Esophagus squamous epithelium (tissue), 5 donors: ENCODE measurements around the gene CDC42BPG. TPM values are rescaled to one million over a fixed set of nuclear protein-coding genes. Genes with fewer than 3 reads are reported as not detected.

Source experiments
- DNase-seq: peaks from one replicate; lab custom pipeline; 2025; lab: John Stamatoyannopoulos, UW
- H3K27ac ChIP-seq, 4 donors: fragments of 200-600 bp; sonication (generic); one replicate each; pipeline ENCODE4 v1.5.1; 2016 to 2019; ENCODE audit warnings: mild to moderate bottlenecking in 1 of 4
- H3K27me3 ChIP-seq, 4 donors: fragments of 200-600 bp; sonication (generic); 1 replicate in 3 of 4; 2 replicates in 1 of 4; pipeline versions ENCODE4 v1.5.1 to v1.6.0; 2017 to 2021; ENCODE audit warnings: antibody characterized with exemption in 1 of 4
- H3K36me3 ChIP-seq, 3 donors: fragments of 200-600 bp; sonication (generic); one replicate each; pipeline ENCODE4 v1.5.1; 2016 to 2019
- H3K4me1 ChIP-seq, 3 donors: fragments of 200-600 bp; sonication (generic); one replicate each; pipeline ENCODE4 v1.5.1; 2017 to 2019
- H3K4me3 ChIP-seq, 4 donors: fragments of 200-600 bp; sonication (generic); 1 replicate in 3 of 4; 2 replicates in 1 of 4; pipeline ENCODE4 v1.5.1; 2016 to 2019; ENCODE audit warnings: mild to moderate bottlenecking in 2 of 4, moderate library complexity in 1 of 4
- H3K9me3 ChIP-seq, 3 donors: fragments of 200-600 bp; sonication (generic); one replicate each; pipeline ENCODE4 v1.5.1; 2016 to 2019
- CTCF ChIP-seq, 6 experiments: fragments of 450-650 bp in 4 of 6; fragments of 200-600 bp in 2 of 6; sonication (generic) in 2 of 6; IDR thresholded peaks; one replicate each; pipeline ENCODE4 v1.5.1; 2016 to 2019; ENCODE audit warnings: antibody characterized with exemption in 6 of 6, mild to moderate bottlenecking in 4 of 6, moderate library complexity in 4 of 6
- POLR2A ChIP-seq, 4 donors: fragments of 450-650 bp; IDR thresholded peaks; one replicate each; pipeline ENCODE4 v1.6.1; 2017; ENCODE audit warnings: antibody characterized with exemption in 4 of 4, mild to moderate bottlenecking in 4 of 4, moderate library complexity in 3 of 4
- WGBS, 2 donors: methylation state at CpG; one replicate each; pipeline ENCODE4 v1.1.5; 2018; 5-methylcytosine and 5-hydroxymethylcytosine counted together
- intact Hi-C: fragments of 100-400 bp; cut with DNase I; formaldehyde crosslinking; loops from one replicate; pipeline ENCODE4 v1.15.0; 2022
- total RNA-seq, 4 donors: library from RNA; depleted of rRNA; stranded (reverse); fragments of >200 nt; gene quantifications; one replicate each; pipeline ENCODE4 v1.1.0, GENCODE V29; 2016
- donor health status: DM: yes; HTN: yes; CAD: no.

Gene CDC42BPG
- total RNA-seq, 4 donors from 2014 or later = 16.4 to 48.5 (median 25.0) TPM

DNA sequence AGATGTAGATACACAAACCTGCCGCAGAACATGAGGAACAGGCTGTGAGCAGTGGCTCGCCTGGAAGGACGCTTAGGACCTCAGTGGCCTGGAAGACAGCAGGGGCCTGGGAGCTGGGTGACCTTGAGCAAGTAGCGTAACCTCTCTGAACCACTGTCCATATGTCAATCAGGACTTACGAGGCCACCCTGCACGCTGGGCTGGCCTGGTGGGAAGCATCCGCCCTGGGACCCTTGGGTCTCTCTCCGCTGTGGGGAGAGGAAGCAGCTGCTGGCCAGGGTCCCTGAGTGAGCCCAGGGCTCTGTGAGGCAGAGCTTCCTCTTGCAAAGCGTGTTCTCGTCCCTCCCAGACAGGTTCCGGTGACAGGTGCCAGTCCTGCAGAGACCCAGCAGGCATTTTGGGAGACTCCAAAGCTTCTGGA lies 48.0 kb upstream of the CDC42BPG start:
- Histone ChIP-seq H3K27ac (no peak overlapping the region), H3K9me3 (no peaks in the 10 kb centered on the region), H3K36me3 (peaks cover under 1 to 30% (median 10%) of the 10 kb centered on the region in 3 donors), H3K4me3 (no peak overlapping the region), H3K27me3 (no peaks in the 10 kb centered on the region), H3K4me1 (peaks cover 4 to 30% (median 9%) of the 10 kb centered on the region in 3 donors)
- intact Hi-C loops = loop anchor here (5.0 kb wide), 1 partner anchor 45 kb away; no protein-coding TSS in a partner anchor
- TF ChIP-seq POLR2A (IDR thresholded peaks at IDR 0.05) (no peak), CTCF (IDR thresholded peaks at IDR 0.05) (no peak)
- DNase-seq = no peak
- WGBS, 2 donors = 72 to 79% methylated on average over 6 to 8 of the region's 11 CpGs

GRCh38 chr11:64891880-64892279 lies 47.4 kb upstream of the CDC42BPG start:
- H3K27me3 ChIP-seq = no peaks in the 10 kb centered on the region

DNA sequence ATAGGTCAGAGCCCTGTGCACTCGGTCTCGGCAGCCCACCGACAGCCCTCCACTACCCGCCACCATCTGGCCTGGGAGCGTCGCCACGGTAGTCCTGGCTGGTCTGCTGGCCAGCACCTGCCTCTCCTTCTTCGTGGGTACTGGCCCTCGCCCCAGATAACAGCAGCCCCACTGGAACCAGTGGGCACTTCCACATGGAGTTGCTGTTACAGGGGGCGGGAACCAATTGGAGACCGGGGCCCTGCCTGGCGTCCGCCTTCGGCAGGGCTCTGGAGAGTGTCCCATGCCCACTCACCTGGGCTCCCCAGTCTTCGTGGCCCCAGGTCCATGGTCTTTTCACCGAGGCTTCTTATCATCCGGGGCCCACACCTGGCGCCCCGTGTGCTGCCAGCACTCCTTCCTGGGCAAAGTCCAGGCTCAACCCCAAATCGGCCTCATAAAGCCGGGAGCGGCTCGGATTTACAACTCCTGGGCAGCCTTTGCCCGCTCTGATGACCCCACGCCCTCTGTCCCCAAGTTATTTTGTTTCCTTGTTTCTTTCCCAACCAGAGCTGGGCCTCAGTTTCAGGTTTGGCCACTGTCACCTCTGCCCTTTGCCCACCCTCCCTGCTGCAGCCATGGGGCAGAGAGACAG lies 46.9 kb upstream of the CDC42BPG start:
- intact Hi-C loops = loop anchor here (5.0 kb wide), 1 partner anchor 44 kb away; no protein-coding TSS in a partner anchor
- no peaks in the 10 kb centered on the region for H3K9me3 ChIP-seq
- H3K36me3 ChIP-seq = peaks cover 0 to 19% (median 9%) of the 10 kb centered on the region in 3 donors
- H3K4me1 ChIP-seq = peaks cover 4 to 31% (median 11%) of the 10 kb centered on the region in 3 donors
- no peaks in the 10 kb centered on the region for H3K27me3 ChIP-seq
- H3K27ac ChIP-seq = no peak overlapping the region
- 86 to 91% methylated on average over 8 to 15 of the region's 25 CpGs for WGBS, 2 donors
- TF ChIP-seq CTCF (IDR thresholded peaks at IDR 0.05) (no peak), POLR2A (IDR thresholded peaks at IDR 0.05) (no peak)
- no peak overlapping the region for H3K4me3 ChIP-seq
- DNase-seq = no peak

More at GRCh38 chr11:64891880-64892279, 47.4 kb upstream of the CDC42BPG start:
- DNase-seq = no peak
- Histone ChIP-seq H3K4me3 (no peak overlapping the region), H3K4me1 (peaks cover 4 to 31% (median 11%) of the 10 kb centered on the region in 3 donors), H3K27ac (no peak overlapping the region), H3K36me3 (peaks cover 0 to 25% (median 10%) of the 10 kb centered on the region in 3 donors), H3K9me3 (no peaks in the 10 kb centered on the region)
- WGBS, 2 donors = 74 to 85% methylated on average over 4 of the region's 5 CpGs
- TF ChIP-seq POLR2A (IDR thresholded peaks at IDR 0.05) (no peak), CTCF (IDR thresholded peaks at IDR 0.05) (no peak)
- intact Hi-C loops = loop anchor here (5.0 kb wide), 1 partner anchor 45 kb away; no protein-coding TSS in a partner anchor

DNA sequence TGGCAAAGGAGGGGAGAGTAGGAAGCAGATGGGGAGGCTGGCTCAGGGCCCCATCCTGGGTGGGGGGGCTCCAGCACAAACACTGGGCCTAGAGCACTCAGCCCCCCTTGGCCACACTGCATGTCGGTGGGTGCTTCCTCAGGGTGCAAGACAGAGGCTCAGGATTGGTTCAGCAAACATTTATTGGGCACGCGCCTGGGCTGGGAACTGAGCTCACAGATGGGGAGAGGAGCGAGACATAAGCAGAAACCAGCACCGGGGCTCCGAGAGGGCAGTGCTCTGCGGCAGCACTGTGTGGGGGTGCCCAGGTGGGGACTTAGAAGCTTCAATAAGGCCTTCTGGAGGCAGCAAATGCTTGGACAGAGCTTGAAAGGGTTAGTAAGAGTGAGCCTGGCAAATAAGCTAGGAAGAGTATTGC lies 46.1 kb upstream of the CDC42BPG start:
- 82 to 100% methylated on average over 3 to 5 of the region's 7 CpGs for WGBS, 2 donors
- Histone ChIP-seq H3K9me3 (no peaks in the 10 kb centered on the region), H3K4me1 (peaks cover 4 to 36% (median 11%) of the 10 kb centered on the region in 3 donors), H3K27ac (no peak overlapping the region), H3K36me3 (peaks cover 0 to 11% (median 5%) of the 10 kb centered on the region in 3 donors), H3K4me3 (no peak overlapping the region), H3K27me3 (no peaks in the 10 kb centered on the region)
- TF ChIP-seq CTCF (IDR thresholded peaks at IDR 0.05) (no peak), POLR2A (IDR thresholded peaks at IDR 0.05) (no peak)
- intact Hi-C loops = loop anchor here (5.0 kb wide), 1 partner anchor 43 kb away; no protein-coding TSS in a partner anchor
- no peak for DNase-seq
